OCI-LY1 (cell line): ENCODE results near the gene CHST12.

ENCODE experiments used
- EZH2 ChIP-seq: fragments of 200-600 bp; sonication (generic), shearing (Covaris generic); IDR thresholded peaks from 2 replicates; pipeline ENCODE4 v1.8.0; 2017; ENCODE audit warnings: borderline replicate concordance, mixed run types, mild to moderate bottlenecking, antibody characterized with exemption, low read length, moderate library complexity, mixed read lengths
- TF ChIP-seq, protein P1 (sequence below): fragments of 200-600 bp; sonication (generic), shearing (Covaris generic); IDR thresholded peaks from 2 replicates; pipeline ENCODE4 v1.5.1; 2017; ENCODE audit warnings: mild to moderate bottlenecking, antibody characterized with exemption, low read length, moderate library complexity, mixed read lengths

- no peak for TF ChIP-seq EZH2
- TF ChIP-seq, protein P1, sequence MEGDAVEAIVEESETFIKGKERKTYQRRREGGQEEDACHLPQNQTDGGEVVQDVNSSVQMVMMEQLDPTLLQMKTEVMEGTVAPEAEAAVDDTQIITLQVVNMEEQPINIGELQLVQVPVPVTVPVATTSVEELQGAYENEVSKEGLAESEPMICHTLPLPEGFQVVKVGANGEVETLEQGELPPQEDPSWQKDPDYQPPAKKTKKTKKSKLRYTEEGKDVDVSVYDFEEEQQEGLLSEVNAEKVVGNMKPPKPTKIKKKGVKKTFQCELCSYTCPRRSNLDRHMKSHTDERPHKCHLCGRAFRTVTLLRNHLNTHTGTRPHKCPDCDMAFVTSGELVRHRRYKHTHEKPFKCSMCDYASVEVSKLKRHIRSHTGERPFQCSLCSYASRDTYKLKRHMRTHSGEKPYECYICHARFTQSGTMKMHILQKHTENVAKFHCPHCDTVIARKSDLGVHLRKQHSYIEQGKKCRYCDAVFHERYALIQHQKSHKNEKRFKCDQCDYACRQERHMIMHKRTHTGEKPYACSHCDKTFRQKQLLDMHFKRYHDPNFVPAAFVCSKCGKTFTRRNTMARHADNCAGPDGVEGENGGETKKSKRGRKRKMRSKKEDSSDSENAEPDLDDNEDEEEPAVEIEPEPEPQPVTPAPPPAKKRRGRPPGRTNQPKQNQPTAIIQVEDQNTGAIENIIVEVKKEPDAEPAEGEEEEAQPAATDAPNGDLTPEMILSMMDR = no peak
Observed at GRCh38 chr7:2488681-2489080, 85.3 kb downstream of the CHST12 start.
